Mesodermal cell (in vitro differentiated cells): ENCODE measurements around the gene ART3.

Experiments used
- H3K27ac ChIP-seq: 2 replicates; pipeline ENCODE4 v1.7.0; 2013; ENCODE audit warnings: mild to moderate bottlenecking, low read depth, low read length, moderate library complexity; ENCODE audit not compliant: severe bottlenecking
- H3K36me3 ChIP-seq: 2 replicates; pipeline ENCODE4 v1.7.1; 2013; ENCODE audit warnings: mild to moderate bottlenecking, low read length, moderate library complexity; ENCODE audit not compliant: control insufficient read depth, insufficient read depth
- H3K4me1 ChIP-seq: one replicate; pipeline ENCODE4 v1.7.1; 2013; ENCODE audit warnings: mild to moderate bottlenecking, low read length; ENCODE audit not compliant: insufficient read depth, control insufficient read depth, poor library complexity, severe bottlenecking
- H3K4me3 ChIP-seq: 2 replicates; pipeline ENCODE4 v1.7.0; 2013; ENCODE audit warnings: low read length, control low read depth, mild to moderate bottlenecking; ENCODE audit not compliant: insufficient read depth, poor library complexity, severe bottlenecking; ENCODE audit errors: extremely low read depth
- H3K9me3 ChIP-seq: 2 replicates; pipeline ENCODE4 v1.7.1; 2013; ENCODE audit warnings: mild to moderate bottlenecking, low read length, moderate library complexity; ENCODE audit not compliant: control insufficient read depth
- WGBS, 2 experiments: methylation state at CpG; one replicate each; pipeline ENCODE4 v1.1.5; 2013; ENCODE audit warnings: missing lambda C conversion rate in 2 of 2; ENCODE audit not compliant: insufficient coverage in 2 of 2; 5-methylcytosine and 5-hydroxymethylcytosine counted together

ART3 gene

DNA sequence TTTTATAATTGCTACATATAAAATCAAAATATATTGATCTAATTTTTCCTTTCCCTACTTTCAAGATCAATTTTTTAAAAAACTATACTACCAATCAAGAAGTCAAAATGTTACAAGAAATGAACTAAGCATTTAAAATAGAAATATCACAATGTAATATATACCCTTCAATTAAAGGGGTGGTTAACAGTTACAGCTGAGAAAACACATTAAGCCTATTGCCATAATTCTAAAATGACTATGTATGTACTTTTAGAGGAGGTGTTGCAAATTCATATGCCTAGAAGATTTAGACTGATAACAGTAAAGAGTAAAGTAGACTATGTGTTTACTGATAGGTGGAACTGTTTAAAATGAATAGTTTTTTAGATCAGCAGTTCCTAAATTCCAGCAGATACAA lies 70.0 kb downstream of the ART3 start:
- peaks cover 6% of the 10 kb centered on the region for H3K4me1 ChIP-seq
- no peak overlapping the region for H3K27ac ChIP-seq
- no peaks in the 10 kb centered on the region for H3K9me3 ChIP-seq
- peaks cover 45% of the 10 kb centered on the region for H3K36me3 ChIP-seq
- no peak overlapping the region for H3K4me3 ChIP-seq

DNA sequence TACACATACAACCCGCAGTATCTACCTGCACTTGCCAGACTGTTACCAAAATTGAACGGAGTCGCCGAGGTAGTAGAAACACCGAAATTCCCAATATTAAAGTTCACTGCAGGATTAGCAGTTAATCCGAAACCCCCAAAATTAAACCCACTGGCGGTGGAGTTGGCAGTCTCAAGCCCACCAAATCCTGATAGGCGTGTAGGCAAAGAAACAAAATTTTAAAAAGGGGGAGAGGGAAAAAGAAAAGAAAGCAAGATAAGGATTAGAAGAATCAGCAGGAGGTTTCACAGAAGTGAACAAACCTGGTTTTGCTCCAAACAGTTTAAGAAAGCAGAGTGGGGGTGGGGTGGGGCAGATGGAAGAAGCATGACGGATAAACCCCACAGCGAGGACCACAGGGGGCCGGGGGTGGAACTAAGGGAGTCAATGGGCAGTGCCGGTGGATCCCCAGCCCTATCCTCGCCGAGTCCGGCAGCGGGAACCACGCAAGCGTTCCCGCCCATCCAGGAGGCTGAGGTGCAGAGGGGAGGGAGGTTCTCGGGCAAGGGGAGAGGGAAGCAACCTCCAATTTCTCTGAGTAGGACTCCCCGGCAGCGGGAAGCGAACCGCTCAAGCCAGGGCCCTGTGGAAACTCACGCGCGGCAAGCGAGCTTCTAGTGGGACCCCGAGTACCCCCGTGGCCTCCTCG lies 73.1 kb downstream of the ART3 start:
- H3K4me3 ChIP-seq, result peak overlapping the region; percentile 91
- H3K36me3 ChIP-seq, result peaks cover 18% of the 10 kb centered on the region
- peak overlapping the region; percentile 92 for H3K27ac ChIP-seq
- 0% methylated on average over 19 to 21 of the region's 31 CpGs for WGBS, 2 experiments
- peaks cover 6% of the 10 kb centered on the region for H3K4me1 ChIP-seq
- no peaks in the 10 kb centered on the region for H3K9me3 ChIP-seq

DNA sequence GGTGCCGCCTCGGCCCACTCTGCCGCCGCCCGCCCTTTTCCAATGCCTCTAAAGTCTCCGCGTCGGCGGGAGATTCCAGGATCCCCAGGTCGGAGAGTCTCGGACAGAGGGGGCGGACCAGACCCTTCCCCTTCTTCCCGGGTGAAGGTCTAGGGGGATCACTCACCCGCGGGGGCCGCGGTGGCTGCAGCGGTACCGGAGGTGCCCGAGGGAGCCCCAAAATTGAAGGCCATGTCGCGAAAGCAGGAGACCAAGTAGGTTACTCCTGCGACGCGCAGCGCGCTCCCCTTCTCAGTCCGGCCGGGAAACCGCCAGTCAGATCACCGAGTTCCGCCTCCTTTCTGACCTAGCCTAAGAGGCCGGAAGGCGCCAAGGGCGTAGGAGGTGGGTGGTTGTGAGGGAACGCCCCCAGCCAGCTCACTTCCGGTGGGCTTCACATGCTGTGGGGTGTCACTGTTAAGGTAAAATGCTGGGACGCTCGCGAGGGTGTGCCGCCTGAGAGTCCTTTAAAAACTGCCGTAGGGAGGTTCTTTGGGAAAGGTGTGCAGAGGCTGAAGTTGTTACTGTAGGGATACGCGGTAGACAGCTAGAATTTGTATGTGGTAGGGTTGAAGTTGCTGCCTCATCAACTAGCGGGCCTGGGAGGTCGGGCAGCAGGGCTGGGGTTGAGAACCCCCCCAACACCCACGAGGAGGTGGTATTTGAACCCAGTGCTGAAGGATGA lies 73.8 kb downstream of the ART3 start, which contains the start of gene NUP54:
NUP54 (minus strand) TSS at position 256 of the 724 bp plus-strand sequence; CDS start at position 233, 23 bp downstream.
- H3K9me3 ChIP-seq, result no peaks in the 10 kb centered on the region
- peaks cover 6% of the 10 kb centered on the region for H3K4me1 ChIP-seq
- WGBS, 2 experiments, result 0 to 1% methylated on average over 29 to 41 of the region's 47 CpGs
- H3K4me3 ChIP-seq, result peak within 1 kb of the TSS; percentile 91
- H3K36me3 ChIP-seq, result peaks cover 11% of the 10 kb centered on the region
- peak within 1 kb of the TSS; percentile 92 for H3K27ac ChIP-seq

DNA sequence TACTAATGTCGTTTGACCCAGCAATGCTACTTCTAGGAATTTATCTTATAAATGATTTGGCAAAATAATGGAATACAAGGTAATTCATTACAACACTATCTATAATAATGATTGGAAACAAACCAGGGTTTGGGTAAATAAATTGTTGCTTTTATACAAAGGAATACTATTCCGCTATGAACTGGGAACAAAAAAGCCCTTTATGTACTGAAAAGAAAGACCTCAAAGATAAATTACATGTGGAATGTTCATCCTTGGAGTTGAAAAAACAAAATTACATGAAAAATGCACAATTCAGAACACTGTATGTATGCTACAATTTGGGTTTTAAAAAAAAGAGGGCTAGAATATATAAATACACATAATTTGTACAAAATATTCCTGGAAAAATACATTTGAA lies 78.8 kb downstream of the ART3 start:
- no CpG with 5 or more reads among the region's 2 CpGs for WGBS, 2 experiments
- Histone ChIP-seq H3K36me3 (no peaks in the 10 kb centered on the region), H3K4me1 (no peaks in the 10 kb centered on the region), H3K27ac (no peak overlapping the region), H3K4me3 (no peak overlapping the region), H3K9me3 (no peaks in the 10 kb centered on the region)

DNA sequence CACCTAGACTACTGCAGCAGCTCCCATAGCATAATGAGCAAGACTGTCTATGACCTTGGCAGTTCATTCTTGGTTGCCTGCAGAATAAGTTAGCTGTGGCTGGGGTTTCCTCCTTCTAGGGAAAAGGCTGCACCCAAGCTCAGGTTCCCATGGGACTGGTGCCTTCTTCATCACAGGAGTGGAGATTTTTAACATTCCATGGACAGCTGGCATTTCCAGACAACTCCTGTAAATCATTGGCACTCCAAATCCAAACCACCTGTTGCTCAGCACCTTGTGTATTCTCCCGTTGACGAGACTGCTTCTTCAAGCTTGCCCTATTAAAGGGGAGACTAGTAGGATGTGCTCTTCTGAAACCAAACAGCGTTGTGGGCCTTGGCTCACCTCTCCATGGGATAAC lies 81.5 kb downstream of the ART3 start:
- WGBS, 2 experiments, result 53 to 79% methylated on average over 2 to 3 of the region's 3 CpGs
- Histone ChIP-seq H3K9me3 (no peaks in the 10 kb centered on the region), H3K36me3 (peaks cover 7% of the 10 kb centered on the region), H3K4me1 (no peaks in the 10 kb centered on the region), H3K4me3 (no peak overlapping the region), H3K27ac (no peak overlapping the region)

DNA sequence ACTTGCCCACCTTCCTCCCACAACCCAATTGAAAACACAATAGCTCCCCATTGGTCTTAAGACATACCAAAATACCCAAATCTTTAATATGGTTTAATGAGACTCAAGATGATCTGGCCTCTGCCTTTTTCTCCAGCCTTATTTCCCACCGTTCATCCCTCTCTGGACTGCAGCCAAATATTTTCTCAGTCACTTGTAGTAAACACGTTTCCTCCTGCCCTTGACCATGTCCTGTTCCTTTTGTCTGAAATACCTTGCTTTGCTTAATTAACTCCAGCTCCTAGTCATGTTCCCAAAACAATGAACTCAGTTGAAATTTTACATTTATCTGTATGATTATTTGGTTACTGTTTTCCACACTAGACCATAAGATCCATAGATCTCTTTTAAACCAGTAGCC lies 82.1 kb downstream of the ART3 start:
- Histone ChIP-seq H3K27ac (no peak overlapping the region), H3K4me1 (no peaks in the 10 kb centered on the region), H3K36me3 (peaks cover 14% of the 10 kb centered on the region), H3K4me3 (no peak overlapping the region), H3K9me3 (no peaks in the 10 kb centered on the region)
- 82 to 88% methylated on average over 2 of the region's 2 CpGs for WGBS, 2 experiments

DNA sequence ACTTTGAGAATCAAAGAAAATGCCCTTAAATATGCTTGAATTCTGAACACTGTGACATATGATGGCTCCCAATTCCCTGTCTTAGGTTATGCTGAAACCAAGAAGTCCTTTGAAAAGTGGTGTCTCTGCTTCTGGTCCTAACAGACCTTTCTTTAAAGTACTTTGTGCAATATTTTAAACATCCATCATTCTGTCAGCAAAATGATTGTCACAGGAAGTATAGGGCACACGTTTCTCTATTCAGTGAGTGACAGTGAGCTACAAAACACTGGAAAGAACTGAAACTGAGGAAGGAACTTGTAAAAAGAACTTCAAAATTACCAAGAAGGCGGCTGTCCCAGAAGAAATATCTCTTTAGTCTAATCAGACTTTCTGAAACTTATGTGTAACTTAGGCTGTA lies 85.8 kb downstream of the ART3 start:
- Histone ChIP-seq H3K36me3 (peaks cover 42% of the 10 kb centered on the region), H3K4me3 (no peak overlapping the region), H3K27ac (no peak overlapping the region), H3K4me1 (no peaks in the 10 kb centered on the region), H3K9me3 (no peaks in the 10 kb centered on the region)
- WGBS, 2 experiments, result 60% methylated on average over 1 of the region's 2 CpGs; no CpG with 5 or more reads in 1 of the 2 experiments
